HTR-8/SVneo (cell line): ENCODE data around the gene OR5AC2.

Source experiments
- DNase-seq: peaks from one replicate; pipeline ENCODE4 v3.0.0; 2011; ENCODE audit warnings: low spot score, mixed read lengths; ENCODE audit not compliant: insufficient read length
- FAIRE-seq: peaks from 2 replicates; lab custom pipeline; 2011; peaks lifted over from hg19 to GRCh38; lab: Jason Lieb, UNC

OR5AC2 gene

GRCh38 chr3:98086873-98087272, at the start of gene OR5AC2:
Gene OR5AC2, plus strand, starts transcription at chr3:98087173. Its CDS starts 0 bp downstream, at chr3:98087173.
- DNase-seq: no peak
- no peak for FAIRE-seq

GRCh38 chr3:98038286-98038685, 48.7 kb upstream of the OR5AC2 start:
- FAIRE-seq: no peak
- no peak for DNase-seq

GRCh38 chr3:98038876-98039275, 48.1 kb upstream of the OR5AC2 start:
- FAIRE-seq (no peak), DNase-seq (no peak)

GRCh38 chr3:98039322-98040024, 47.5 kb upstream of the OR5AC2 start:
- peak; percentile 64 for FAIRE-seq
- DNase-seq: peak; percentile 45

GRCh38 chr3:98041350-98041749, 45.6 kb upstream of the OR5AC2 start:
- FAIRE-seq (no peak), DNase-seq (no peak)

GRCh38 chr3:98048586-98048985, 38.4 kb upstream of the OR5AC2 start:
- DNase-seq (no peak), FAIRE-seq (no peak)

GRCh38 chr3:98049271-98049670, 37.7 kb upstream of the OR5AC2 start:
- DNase-seq (no peak), FAIRE-seq (no peak)

GRCh38 chr3:98056035-98056434, 30.9 kb upstream of the OR5AC2 start:
- no peak for DNase-seq
- FAIRE-seq: no peak

- FAIRE-seq (no peak), DNase-seq (no peak)
Observed at GRCh38 chr3:98057631-98058030, 29.3 kb upstream of the OR5AC2 start.

- FAIRE-seq: no peak
- DNase-seq: no peak
Observed at GRCh38 chr3:98058244-98058960, 28.6 kb upstream of the OR5AC2 start.

- DNase-seq (no peak), FAIRE-seq (no peak)
Observed at GRCh38 chr3:98068824-98069223, 18.1 kb upstream of the OR5AC2 start.

- DNase-seq: no peak
- FAIRE-seq: no peak
Observed at GRCh38 chr3:98070840-98071239, 16.1 kb upstream of the OR5AC2 start.

GRCh38 chr3:98073486-98073885, 13.5 kb upstream of the OR5AC2 start:
- no peak for FAIRE-seq

GRCh38 chr3:98095882-98096281, 8.9 kb downstream of the OR5AC2 start:
- FAIRE-seq (no peak), DNase-seq (no peak)

More at GRCh38 chr3:98073486-98073885, 13.5 kb upstream of the OR5AC2 start:
- DNase-seq: no peak

- FAIRE-seq (no peak), DNase-seq (no peak)
Observed at GRCh38 chr3:98099848-98100247, 12.9 kb downstream of the OR5AC2 start.

- FAIRE-seq (no peak), DNase-seq (no peak)
Observed at GRCh38 chr3:98108162-98108561, 21.2 kb downstream of the OR5AC2 start.

- FAIRE-seq (no peak), DNase-seq (no peak)
Observed at GRCh38 chr3:98109807-98110549, 23.0 kb downstream of the OR5AC2 start.

GRCh38 chr3:98110550-98110908, 23.6 kb downstream of the OR5AC2 start:
- FAIRE-seq: no peak
- no peak for DNase-seq

GRCh38 chr3:98114264-98114663, 27.3 kb downstream of the OR5AC2 start:
- DNase-seq: no peak
- no peak for FAIRE-seq

- no peak for FAIRE-seq
- DNase-seq: no peak
Observed at GRCh38 chr3:98115717-98116116, 28.7 kb downstream of the OR5AC2 start.

GRCh38 chr3:98130421-98130820, 43.4 kb downstream of the OR5AC2 start, which contains the start of gene OR5H1:
Gene OR5H1, plus strand, starts transcription at chr3:98130721. Its CDS starts 1,977 bp downstream, at chr3:98132698.
- FAIRE-seq: no peak
- no peak for DNase-seq
